Muscle of arm (tissue), 12 donors: Measurements from ENCODE around the gene HECTD2. TPM values are rescaled to one million over a fixed set of nuclear protein-coding genes. Genes with fewer than 3 reads are reported as not detected.
A peak's percentile ranks its signal among the peaks of the same experiment; 100 is the strongest.
"Not testable (repeated sequence)": the region's sequence is repeated elsewhere in the genome, so short reads cannot be mapped to it uniquely, and the experiment has no call there.

Source experiments
- DNase-seq: peaks from one replicate; pipeline ENCODE4 v3.0.0-alpha.2; 2013
- polyA plus RNA-seq, 12 donors: library from polyadenylated mRNA; unstranded; fragments of 120-200 nt; gene quantifications; one replicate each; pipeline ENCODE4 v1.2.1, GENCODE V29; 2013; ENCODE audit not compliant: insufficient read length in 12 of 12

HECTD2 gene
- polyA plus RNA-seq, 12 donors = 13.3 to 32.2 (median 19.1) TPM; not detected in 1

GRCh38 chr10:91409069-91409868 lies 875 bp upstream of the HECTD2 start:
- peak; percentile 95 for DNase-seq

GRCh38 chr10:91410638-91411371 lies 661 bp downstream of the HECTD2 start:
- peak; percentile 69 for DNase-seq

DNA sequence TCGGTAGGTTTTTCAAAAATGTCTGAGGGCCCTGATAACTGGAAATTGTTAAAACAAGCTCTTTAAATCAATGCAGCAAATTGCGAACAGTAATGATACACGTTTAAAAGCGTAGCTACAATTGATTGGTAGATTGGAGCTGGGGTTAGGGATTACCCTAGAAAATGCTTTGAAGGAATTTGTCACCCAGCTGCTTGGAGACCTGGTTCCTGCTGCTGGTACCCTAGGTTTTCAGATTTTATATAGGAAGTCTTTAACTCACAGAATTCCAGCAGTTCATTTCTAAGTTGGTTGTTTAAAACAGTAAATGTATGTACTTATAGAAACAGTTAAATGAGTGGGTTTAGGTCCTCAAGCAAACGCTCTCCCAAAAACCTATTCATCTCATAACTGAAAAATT lies 1.5 kb downstream of the HECTD2 start:
- no peak for DNase-seq

GRCh38 chr10:91412354-91413087 lies 2.4 kb downstream of the HECTD2 start:
- DNase-seq = no peak

GRCh38 chr10:91415816-91416215 lies 5.7 kb downstream of the HECTD2 start:
- DNase-seq = no peak

DNA sequence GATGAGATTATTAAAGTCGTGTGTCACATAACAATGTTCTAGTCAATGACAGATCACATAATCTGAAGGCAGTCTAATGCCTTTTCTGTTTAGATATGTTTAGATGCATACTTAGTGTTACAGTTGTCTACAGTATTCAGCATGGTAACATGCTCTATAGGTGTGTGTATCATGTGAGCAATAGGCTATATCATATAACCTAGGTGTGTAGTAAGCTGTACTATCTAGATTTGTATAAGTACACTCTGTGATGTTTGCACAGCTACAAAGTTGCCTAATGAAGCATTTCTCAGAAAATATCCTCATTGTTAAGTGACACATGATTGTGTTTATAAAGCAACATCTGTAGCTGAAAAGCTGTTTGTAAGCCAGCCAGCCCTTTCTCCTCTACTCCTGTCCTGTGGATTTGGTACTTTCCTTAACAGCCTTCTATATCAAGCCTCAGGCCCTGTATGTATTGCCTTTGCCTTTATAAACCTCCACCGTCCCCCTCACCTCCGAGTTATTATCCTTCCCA lies 6.3 kb downstream of the HECTD2 start:
- DNase-seq = no peak

DNA sequence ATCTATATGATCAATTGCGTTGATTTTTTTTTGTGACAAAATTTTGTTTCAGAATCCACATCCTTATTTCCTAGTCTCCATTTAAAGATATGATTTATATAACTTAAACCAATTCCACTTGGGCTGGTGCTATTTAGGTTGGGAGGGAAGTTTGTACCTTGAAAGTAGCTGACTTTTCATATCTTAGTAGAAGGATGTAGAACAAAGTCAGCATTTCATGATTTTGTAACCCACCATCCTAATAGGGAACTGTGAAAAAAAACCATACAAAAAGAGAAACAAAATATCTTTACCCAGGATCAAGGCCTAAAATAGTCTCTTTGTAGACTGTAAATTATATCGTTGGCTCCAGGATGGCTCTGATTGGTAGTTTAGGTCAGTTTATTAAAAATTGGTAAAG lies 8.3 kb downstream of the HECTD2 start:
- DNase-seq = no peak

- DNase-seq = no peak
These were observed 10.7 kb downstream of the HECTD2 start for GRCh38 chr10:91420868-91421267.

DNA sequence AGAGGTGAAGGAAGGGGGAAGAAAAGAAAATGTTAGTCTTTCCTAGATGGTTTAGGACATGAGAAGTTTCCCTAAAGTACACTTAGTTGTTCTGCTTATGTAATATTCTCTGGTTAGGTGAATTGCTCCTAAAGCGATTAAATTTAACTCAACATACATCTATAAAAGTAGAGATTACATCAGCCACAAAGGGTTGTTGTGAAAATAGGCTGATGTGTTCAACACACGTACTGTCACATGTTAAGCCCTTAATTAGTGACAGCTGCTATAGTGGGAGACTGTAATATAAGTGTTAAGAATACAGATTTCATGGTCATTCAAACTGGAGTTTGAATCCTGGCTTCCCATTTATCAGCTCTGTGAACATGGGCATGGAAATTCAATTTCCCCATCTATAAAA lies 12.8 kb downstream of the HECTD2 start:
- no peak for DNase-seq

DNA sequence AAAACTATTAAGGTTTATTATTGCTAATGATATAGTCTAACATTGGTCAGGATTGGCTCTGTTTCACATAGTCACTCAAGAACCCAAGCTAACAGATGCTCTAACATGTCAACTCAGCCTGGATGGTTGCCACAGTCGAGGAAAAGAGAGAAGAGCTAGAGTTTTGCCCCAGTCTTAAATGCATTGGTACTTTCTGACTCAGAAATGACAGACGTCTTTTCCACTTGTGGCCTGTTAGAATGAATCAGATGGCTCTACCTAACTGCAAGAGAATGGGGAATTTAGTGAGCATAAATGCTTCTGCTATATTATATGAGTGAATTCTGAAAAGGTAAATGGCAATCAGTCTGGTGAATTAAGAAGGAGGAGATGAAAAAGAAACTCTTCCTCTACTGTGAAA lies 13.9 kb downstream of the HECTD2 start:
- no peak for DNase-seq

DNA sequence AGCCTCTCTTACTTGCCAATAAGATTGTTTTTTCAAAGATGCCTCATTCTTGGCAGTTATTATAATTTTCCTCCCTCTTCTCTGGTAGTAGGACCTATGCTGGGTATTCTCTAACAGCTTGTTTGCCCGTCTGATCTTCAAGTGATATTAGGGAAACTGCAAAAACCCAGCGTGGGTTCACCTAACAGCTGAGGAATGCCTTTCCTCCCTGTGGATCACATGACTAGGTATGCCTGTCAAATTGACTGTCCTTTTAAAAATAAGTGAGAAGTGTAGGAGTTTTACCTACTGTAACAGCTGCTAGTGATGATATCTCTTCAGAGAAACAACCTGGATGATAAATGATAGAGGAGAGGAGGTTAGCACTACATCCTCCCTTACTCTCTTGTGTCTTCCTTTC lies 22.0 kb downstream of the HECTD2 start:
- DNase-seq = no peak

DNA sequence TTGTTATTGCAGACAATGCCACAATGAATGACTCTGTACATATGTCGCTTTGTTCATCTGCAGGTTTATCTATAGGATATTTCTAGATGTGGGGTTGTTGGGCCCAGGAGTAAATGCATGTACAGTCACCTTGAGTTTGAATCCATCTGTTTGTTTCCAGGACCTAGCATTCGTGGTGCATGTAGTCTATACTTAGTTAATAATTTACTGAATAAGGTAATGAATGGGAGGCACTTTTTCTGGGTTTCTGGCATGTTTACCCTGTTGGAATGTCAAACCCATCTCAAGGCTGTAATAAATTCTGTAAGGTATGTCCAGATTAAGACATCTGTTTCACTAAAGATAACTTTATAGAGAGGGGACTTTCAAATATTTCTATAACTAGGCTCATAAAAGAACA lies 23.5 kb downstream of the HECTD2 start:
- no peak for DNase-seq

DNA sequence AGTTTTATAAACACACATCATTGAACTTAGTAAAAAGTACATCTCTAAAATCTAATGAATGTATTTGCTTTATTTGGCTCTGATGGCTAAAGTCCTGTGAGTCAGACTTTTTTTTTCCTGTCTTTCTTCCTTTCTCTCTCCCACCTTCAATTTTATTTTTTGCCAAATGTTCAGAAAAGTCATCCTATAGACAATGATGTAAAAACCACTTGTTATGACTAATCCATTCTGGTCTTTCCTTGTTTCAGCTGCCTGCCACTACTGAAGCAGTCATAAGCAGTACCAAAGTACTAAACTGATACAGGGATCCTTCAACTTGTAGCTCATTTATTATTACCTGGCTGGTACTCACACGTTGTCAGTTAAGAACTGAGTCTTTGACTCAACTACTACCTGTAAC lies 23.9 kb downstream of the HECTD2 start:
- DNase-seq = no peak

DNA sequence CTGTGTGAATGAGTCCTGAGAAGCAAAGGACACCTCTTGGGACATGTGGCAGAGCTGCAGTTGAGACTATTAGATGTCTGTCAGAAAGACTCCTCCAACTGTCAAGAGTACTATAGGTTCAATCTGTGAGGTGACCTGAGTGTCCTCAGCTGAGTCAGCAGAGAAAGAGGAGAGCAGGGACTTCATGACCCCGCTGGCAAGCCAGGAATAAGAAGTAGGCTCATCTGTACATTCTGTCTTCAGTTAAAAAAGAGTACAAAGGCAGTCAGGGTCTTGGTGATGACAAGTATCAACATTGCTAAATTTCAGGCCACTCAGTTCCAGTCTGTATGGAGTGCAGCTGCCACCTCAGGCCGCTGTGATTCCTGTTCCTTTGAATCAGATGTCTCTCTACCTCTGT lies 25.1 kb downstream of the HECTD2 start:
- DNase-seq = no peak

DNA sequence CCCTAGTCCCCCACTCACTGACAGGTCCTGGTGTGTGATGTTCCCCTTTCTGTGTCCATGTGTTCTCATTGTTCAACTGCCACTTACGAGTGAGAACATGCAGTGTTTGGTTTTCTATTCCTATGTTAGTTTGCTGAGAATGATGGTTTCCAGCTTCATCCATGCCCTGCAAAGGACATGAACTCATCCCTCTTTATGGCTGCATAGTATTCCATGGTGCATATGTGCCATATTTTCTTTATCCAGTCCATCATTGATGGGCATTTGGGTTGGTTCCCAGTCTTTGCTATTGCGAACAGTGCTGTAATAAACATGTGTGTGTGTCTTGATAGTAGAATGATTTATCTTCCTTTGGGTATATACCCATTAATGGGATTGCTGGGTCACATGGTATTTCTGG lies 28.1 kb downstream of the HECTD2 start:
- not testable (repeated sequence) for DNase-seq

DNA sequence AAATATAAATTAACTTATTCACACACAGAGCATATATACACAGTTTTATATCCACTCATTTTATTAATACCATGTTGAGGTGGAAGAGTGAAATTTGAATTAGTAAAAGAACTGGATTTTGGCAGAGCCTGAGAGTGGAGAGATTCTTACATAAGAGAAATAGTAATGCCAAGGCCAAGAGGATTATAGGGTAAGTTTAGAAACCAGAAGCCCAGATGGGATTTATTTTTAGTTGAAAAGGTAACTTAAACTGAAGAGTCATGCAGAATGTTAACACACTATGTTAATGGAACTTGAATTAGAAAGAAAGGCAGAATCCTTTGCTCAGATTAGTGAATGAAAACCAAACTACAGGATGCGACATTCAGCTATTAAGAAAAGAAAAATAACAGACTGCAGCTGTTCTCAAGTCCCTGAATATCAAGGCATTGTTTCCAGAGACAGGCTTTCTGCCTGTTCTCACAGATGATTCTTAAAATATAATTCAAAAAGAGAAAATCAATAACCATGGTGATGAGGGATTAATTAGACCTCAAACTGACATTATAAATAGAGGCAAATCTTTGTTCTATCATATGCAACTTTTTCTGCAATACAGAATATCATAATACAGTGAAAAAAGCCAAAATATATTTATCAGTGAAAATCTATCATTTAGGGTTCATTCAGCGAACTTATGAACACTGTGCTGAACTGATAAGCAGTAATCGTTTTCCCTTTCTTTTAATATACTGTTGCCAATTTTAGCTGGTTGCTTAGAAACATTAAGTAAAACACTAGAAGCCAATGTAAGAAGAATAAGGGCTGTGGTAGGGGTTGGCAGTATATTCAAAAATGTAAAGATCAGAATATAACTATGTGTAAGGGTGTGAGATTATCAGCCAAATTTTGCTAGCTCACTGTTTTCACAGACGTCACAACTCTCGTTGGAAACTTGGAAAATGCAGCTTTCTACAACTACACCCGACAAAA lies 34.4 kb downstream of the HECTD2 start:
- no peak for DNase-seq

- DNase-seq = no peak
These were observed 41.9 kb downstream of the HECTD2 start for GRCh38 chr10:91452063-91452462.

GRCh38 chr10:91453535-91453934 lies 43.4 kb downstream of the HECTD2 start:
- DNase-seq = no peak

- DNase-seq = not testable (repeated sequence)
These were observed 45.0 kb downstream of the HECTD2 start for GRCh38 chr10:91455135-91455534.

DNA sequence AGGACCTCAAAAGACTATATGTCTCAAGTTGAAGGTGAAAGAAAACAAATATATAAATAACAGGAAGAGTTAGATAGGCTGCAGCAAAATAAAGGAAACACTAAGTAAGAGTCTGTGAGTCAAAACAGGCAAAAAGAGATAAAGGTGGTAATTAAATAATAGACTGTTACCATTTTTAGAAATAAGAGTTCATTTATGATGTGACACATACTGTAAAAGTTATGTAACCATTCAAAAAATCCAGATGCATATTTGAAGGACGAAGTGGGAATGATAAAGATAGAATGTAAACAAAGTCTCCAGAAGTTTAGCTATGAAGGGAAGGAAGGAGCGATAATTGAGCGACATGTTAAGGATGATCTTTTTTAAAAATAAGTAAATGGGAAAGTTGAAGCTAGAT lies 50.5 kb downstream of the HECTD2 start:
- DNase-seq = no peak

GRCh38 chr10:91462423-91462822 lies 52.3 kb downstream of the HECTD2 start:
- DNase-seq = no peak
